Choroid plexus epithelial cell (primary cell): Measurements from ENCODE around the gene TMEM19.

Source experiments
- DNase-seq: peaks from one replicate; pipeline ENCODE4 v3.0.0-alpha.2; 2010; ENCODE audit warnings: low read depth
- H3K4me3 ChIP-seq: 2 replicates; pipeline ENCODE4 v1.5.1; 2011; ENCODE audit warnings: low read depth, mild to moderate bottlenecking, control low read depth, low read length, moderate library complexity
- TF ChIP-seq, protein P1 (sequence below): conservative IDR thresholded peaks from 2 replicates; pipeline ENCODE4 v1.5.1; 2011; ENCODE audit warnings: low read depth, mild to moderate bottlenecking, control low read depth, inconsistent platforms, low read length, moderate library complexity

TMEM19 gene

DNA sequence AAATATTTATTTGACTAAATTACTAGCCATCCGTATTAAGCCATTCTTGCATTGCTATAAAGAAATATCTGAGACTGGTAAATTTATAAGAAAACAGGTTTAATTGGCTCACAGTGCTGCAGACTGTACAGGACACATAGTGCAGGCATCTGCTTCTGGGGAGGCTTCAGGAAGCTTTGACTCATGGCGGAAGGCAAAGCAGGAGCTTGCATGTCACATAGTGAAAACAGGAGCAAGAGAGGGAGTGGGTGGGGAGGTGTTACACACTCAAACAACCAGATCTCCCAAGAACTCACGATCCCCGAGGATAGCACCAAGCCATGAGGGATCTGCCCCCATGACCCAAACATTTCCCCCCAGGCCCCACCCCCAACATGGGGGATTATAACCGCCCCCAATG is 42.1 kb downstream of the TMEM19 start:
- TF ChIP-seq, protein P1, sequence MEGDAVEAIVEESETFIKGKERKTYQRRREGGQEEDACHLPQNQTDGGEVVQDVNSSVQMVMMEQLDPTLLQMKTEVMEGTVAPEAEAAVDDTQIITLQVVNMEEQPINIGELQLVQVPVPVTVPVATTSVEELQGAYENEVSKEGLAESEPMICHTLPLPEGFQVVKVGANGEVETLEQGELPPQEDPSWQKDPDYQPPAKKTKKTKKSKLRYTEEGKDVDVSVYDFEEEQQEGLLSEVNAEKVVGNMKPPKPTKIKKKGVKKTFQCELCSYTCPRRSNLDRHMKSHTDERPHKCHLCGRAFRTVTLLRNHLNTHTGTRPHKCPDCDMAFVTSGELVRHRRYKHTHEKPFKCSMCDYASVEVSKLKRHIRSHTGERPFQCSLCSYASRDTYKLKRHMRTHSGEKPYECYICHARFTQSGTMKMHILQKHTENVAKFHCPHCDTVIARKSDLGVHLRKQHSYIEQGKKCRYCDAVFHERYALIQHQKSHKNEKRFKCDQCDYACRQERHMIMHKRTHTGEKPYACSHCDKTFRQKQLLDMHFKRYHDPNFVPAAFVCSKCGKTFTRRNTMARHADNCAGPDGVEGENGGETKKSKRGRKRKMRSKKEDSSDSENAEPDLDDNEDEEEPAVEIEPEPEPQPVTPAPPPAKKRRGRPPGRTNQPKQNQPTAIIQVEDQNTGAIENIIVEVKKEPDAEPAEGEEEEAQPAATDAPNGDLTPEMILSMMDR: no peak
- no peak overlapping the region for H3K4me3 ChIP-seq
- DNase-seq: no peak

DNA sequence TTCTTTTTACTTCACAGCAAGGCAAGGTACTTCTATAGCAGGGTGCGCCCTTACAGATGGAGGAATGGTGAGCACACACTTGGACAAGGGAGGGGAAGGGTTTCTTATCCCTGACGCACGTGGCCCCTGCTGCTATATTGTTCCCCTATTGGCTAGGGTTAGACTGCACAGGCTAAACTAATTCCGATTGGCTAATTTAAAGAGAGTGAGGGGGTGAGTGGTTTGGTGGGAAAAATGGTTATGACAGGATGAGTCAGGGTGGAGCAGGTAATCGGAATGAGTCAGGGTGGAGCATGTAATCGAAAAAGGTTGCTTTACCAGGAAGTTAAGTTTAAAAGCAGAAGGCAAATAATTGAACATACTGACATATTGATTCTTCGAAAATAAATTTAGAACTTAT is 45.1 kb downstream of the TMEM19 start:
- TF ChIP-seq, protein P1: no peak
- DNase-seq: no peak

DNA sequence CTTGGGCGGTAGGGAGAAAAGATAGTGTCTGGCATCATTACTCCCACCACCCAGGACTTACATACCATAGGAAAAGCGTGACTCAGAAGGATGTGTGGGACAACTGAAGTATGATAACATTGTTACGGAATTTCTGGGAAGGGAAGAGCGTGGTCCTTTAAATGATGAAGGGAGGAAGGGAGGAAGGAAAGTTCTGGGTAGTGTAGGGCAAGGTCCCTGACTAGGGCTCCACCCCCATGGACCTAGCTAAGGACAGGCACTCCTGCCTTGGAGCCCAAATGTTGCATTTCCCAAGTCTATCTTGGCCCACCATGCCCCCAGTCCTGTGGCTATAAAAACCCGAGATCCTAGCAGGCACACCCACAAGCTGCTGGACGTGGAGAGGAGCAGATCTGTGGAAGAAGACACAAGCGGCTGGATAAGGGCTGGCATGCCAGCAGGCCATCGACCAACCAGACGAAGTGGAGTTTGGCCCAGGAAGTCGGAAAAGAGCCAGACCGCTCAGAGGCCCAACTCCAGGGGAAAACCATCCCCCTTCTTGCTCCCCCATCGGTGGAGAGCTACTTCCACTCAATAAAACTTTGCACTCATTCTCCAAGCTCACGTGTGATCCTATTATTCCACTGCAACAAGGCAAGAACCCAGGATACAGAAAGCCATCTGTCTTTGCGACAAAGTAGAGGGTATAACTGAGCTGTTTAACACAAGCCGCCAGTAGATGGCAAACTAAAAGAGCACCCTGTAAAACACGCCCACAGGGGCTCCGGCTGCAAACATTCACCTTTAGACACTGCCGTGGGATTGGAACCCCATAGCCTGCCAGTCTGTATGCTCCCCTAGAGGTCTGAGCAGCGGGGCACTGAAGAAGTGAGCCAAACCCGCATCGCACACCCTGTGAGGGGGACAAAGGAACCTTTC is 45.8 kb downstream of the TMEM19 start:
- no peak overlapping the region for H3K4me3 ChIP-seq
- TF ChIP-seq, protein P1: peak; percentile 15

More for the DNA sequence above, 45.1 kb downstream of the TMEM19 start:
- no peak overlapping the region for H3K4me3 ChIP-seq

DNA sequence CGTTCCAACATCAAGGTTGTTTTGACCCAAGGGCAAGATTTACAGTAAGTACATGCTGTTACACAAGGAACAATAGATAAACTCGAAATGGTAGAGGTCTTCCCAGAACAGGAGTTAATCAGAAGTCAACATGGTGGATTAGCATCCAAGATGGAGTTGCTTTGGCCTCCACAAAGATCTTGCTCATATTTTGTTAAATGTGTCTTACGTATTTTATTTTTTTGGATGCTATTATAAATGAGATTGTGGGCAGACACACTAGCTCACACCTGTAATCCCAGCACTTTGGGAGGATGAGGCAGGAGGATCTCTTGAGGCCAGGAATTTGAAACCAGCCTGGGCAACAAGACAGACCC is 46.5 kb downstream of the TMEM19 start:
- H3K4me3 ChIP-seq: no peak overlapping the region
- TF ChIP-seq, protein P1: no peak
- no peak for DNase-seq

More for the DNA sequence above, 45.8 kb downstream of the TMEM19 start:
- DNase-seq: no peak

DNA sequence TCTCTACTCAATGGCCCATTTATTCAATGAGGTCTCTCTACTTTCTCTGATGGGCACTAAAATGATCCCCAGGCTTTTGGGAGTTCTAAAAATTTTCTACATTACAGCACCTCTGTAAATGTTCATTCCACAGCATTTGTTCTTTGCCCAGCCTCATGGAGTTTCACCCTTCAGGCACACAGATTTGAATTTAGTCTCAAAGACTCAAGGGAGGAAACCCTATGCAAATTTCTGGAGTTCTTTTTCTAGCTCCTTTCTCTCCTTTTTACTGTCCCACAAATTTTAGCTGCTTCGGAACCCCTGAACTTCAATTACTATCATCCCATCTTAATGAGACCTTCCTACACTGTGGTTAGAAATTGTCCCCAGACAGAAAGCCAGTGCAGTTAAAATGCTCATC is 51.3 kb downstream of the TMEM19 start:
- H3K4me3 ChIP-seq: no peak overlapping the region
- TF ChIP-seq, protein P1: no peak

DNA sequence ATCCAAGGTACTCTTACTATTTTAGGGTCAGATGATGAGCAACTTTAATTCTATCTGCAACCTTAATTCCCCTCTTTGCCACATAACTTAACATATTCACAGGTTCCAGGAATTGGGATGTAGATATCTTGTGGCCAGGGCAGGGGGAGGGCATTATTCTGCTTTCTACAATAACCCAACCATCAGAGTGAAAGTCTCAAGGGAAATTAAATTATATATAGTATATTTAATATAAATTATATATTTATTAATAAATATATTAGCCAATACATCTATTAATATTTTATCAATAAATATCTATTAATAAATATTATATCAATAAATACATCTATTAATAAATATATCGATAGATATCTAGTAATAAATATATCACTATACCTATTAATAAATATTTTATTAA is 57.1 kb downstream of the TMEM19 start:
- TF ChIP-seq, protein P1: no peak
- H3K4me3 ChIP-seq: no peak overlapping the region
- no peak for DNase-seq

More for the DNA sequence above, 51.3 kb downstream of the TMEM19 start:
- no peak for DNase-seq
